Testis (tissue), 3 donors: ENCODE measurements around the gene ZC3H7B. TPM values are rescaled to one million over a fixed set of nuclear protein-coding genes. Genes with fewer than 3 reads are reported as not detected.

ENCODE experiments used
- DNase-seq: peaks from one replicate; pipeline ENCODE4 v3.0.0-alpha.2; 2019
- H3K27ac ChIP-seq, 2 donors: fragments of 200-600 bp; sonication (generic); one replicate each; pipeline ENCODE4 v1.5.1; 2019
- H3K27me3 ChIP-seq: fragments of 200-600 bp; sonication (generic); one replicate; pipeline ENCODE4 v1.5.1; 2019
- H3K36me3 ChIP-seq: fragments of 200-600 bp; sonication (generic); one replicate; pipeline ENCODE4 v1.5.1; 2017; ENCODE audit warnings: low read depth; ENCODE audit errors: missing control alignments
- H3K4me1 ChIP-seq: fragments of 200-600 bp; sonication (generic); one replicate; pipeline ENCODE4 v1.5.1; 2019
- H3K4me3 ChIP-seq, 2 donors: fragments of 200-600 bp; sonication (generic); one replicate each; pipeline ENCODE4 v1.5.1; 2017 to 2019
- H3K9me3 ChIP-seq: fragments of 200-600 bp; sonication (generic); one replicate; pipeline ENCODE4 v1.5.1; 2017
- CTCF ChIP-seq, 3 experiments: fragments of 450-650 bp in 2 of 3; fragments of 200-600 bp in 1 of 3; sonication (generic) in 1 of 3; IDR thresholded peaks; one replicate each; pipeline ENCODE4 v1.5.1; 2016 to 2019; ENCODE audit warnings: antibody characterized with exemption in 3 of 3, mild to moderate bottlenecking in 2 of 3, moderate library complexity in 1 of 3
- POLR2A ChIP-seq: fragments of 450-650 bp; IDR thresholded peaks from one replicate; pipeline ENCODE4 v1.6.1; 2017; ENCODE audit warnings: antibody characterized with exemption, mild to moderate bottlenecking, moderate library complexity
- WGBS, 2 donors: methylation state at CpG; one replicate each; pipeline ENCODE4 v1.1.5; 2018; 5-methylcytosine and 5-hydroxymethylcytosine counted together
- intact Hi-C: fragments of 100-400 bp; cut with DNase I; formaldehyde crosslinking; loops from one replicate; pipeline ENCODE4 v1.15.1; 2023; ENCODE audit warnings: low total_unique reads
- polyA plus RNA-seq: library from polyadenylated mRNA; stranded (reverse); fragments of 350-450 nt; fragmentation: Illumina TruSeq; extraction: RNeasy Lipid Tissue Mini Kit (QIAGEN cat#74804); gene quantifications from one replicate; pipeline ENCODE4 v1.2.3, GENCODE V29; 2014; ENCODE audit warnings: low read depth, low replicate concordance; ENCODE audit not compliant: insufficient read depth
- total RNA-seq, 2 donors: library from RNA; depleted of rRNA; stranded (reverse); fragments of >200 nt; gene quantifications; one replicate each; pipeline ENCODE4 v1.2.3, GENCODE V29; 2016

Gene ZC3H7B
- total and polyA plus RNA-seq, 3 donors from 2014 or later: 38.9 to 63.0 (median 56.4) TPM

- Histone ChIP-seq H3K27me3 (no peaks in the 10 kb centered on the region), H3K4me3 (peak overlapping the region; percentile 90 to 93), H3K36me3 (no peaks in the 10 kb centered on the region), H3K27ac (peak overlapping the region; percentile 95), H3K9me3 (no peaks in the 10 kb centered on the region), H3K4me1 (peaks cover 22% of the 10 kb centered on the region)
- 1% methylated on average over 26 to 44 of the region's 60 CpGs for WGBS, 2 donors
- DNase-seq: no peak
- no peak for TF ChIP-seq CTCF (IDR thresholded peaks at IDR 0.05)
- TF ChIP-seq POLR2A: no peak
- intact Hi-C loops: no loop called here
Observed at GRCh38 chr22:41302021-41302767, 869 bp downstream of the ZC3H7B start.

- WGBS, 2 donors: 0 to 2% methylated on average over 5 of the region's 5 CpGs
- intact Hi-C loops: no loop called here
- Histone ChIP-seq H3K4me3 (peak overlapping the region; percentile 90 to 93), H3K4me1 (peaks cover 27% of the 10 kb centered on the region), H3K36me3 (no peaks in the 10 kb centered on the region), H3K9me3 (no peaks in the 10 kb centered on the region), H3K27me3 (no peaks in the 10 kb centered on the region), H3K27ac (peak overlapping the region; percentile 95)
- DNase-seq: no peak
- TF ChIP-seq POLR2A: no peak
- TF ChIP-seq CTCF (IDR thresholded peaks at IDR 0.05): no peak
Observed at GRCh38 chr22:41302811-41303210, 1.5 kb downstream of the ZC3H7B start.

- intact Hi-C loops: no loop called here
- Histone ChIP-seq H3K9me3 (no peaks in the 10 kb centered on the region), H3K27me3 (no peaks in the 10 kb centered on the region), H3K4me3 (no peak overlapping the region), H3K4me1 (peaks cover 37% of the 10 kb centered on the region), H3K27ac (peak overlapping the region in 1 of 2 donors; percentile 52), H3K36me3 (no peaks in the 10 kb centered on the region)
- DNase-seq: no peak
- 67 to 81% methylated on average over 4 of the region's 4 CpGs for WGBS, 2 donors
- no peak for TF ChIP-seq CTCF (IDR thresholded peaks at IDR 0.05)
Observed at GRCh38 chr22:41305646-41306045, 4.3 kb downstream of the ZC3H7B start.

GRCh38 chr22:41308054-41308453, 6.7 kb downstream of the ZC3H7B start:
- Histone ChIP-seq H3K36me3 (no peaks in the 10 kb centered on the region), H3K4me1 (peaks cover 27% of the 10 kb centered on the region), H3K27ac (peak overlapping the region; percentile 39 to 45), H3K4me3 (no peak overlapping the region), H3K27me3 (no peaks in the 10 kb centered on the region), H3K9me3 (no peaks in the 10 kb centered on the region)
- DNase-seq: no peak
- intact Hi-C loops: no loop called here
- TF ChIP-seq CTCF (IDR thresholded peaks at IDR 0.05): no peak
- no peak for TF ChIP-seq POLR2A
- WGBS, 2 donors: 38 to 39% methylated on average over 3 of the region's 3 CpGs

- no peak for DNase-seq
- intact Hi-C loops: no loop called here
- Histone ChIP-seq H3K27me3 (no peaks in the 10 kb centered on the region), H3K4me3 (no peak overlapping the region), H3K36me3 (no peaks in the 10 kb centered on the region), H3K27ac (peak overlapping the region; percentile 39 to 45), H3K9me3 (no peaks in the 10 kb centered on the region), H3K4me1 (peaks cover 26% of the 10 kb centered on the region)
- 49 to 75% methylated on average over 7 of the region's 7 CpGs for WGBS, 2 donors
- TF ChIP-seq POLR2A (no peak), CTCF (IDR thresholded peaks at IDR 0.05) (no peak)
Observed at GRCh38 chr22:41308544-41308947, 7.2 kb downstream of the ZC3H7B start.
